ENCODE data around the gene RFC4. TPM values are rescaled to one million over a fixed set of nuclear protein-coding genes. Genes with fewer than 3 reads are reported as not detected.

RFC4 gene
- total and polyA plus RNA-seq, 9 of the 15 experiments (the other 6 are each of a cell fraction or from before 2014, with no cell fraction given) = 105 to 227 (median 180) TPM

- TF ChIP-seq GMEB1 (CRISPR knock-in tag; IDR thresholded peaks at IDR 0.05) = no peak
- no peak for TF ChIP-seq CEBPG (CRISPR knock-in tag; IDR thresholded peaks at IDR 0.05)
- TF ChIP-seq CEBPG (tag; conservative IDR thresholded peaks at IDR 0.05 in 1 of 2, IDR thresholded peaks at IDR 0.05 in 1 of 2) = no peak
- TF ChIP-seq ZKSCAN1 (IDR thresholded peaks at IDR 0.05; ENCODE audit: low read depth, low read length) = no peak
- no peak for TF ChIP-seq RBM22 (IDR thresholded peaks at IDR 0.05; ENCODE audit: low read depth, low read length, poor library complexity, severe bottlenecking)
- TF ChIP-seq SAFB (IDR thresholded peaks at IDR 0.05; ENCODE audit: borderline replicate concordance, low read depth, low read length) = no peak
- TF ChIP-seq RAD21 (CRISPR knock-in tag; conservative IDR thresholded peaks at IDR 0.05 in 1 of 2, IDR thresholded peaks at IDR 0.05 in 1 of 2) = no peak
- TF ChIP-seq ZNF253 (CRISPR knock-in tag; conservative IDR thresholded peaks at IDR 0.05) = 0 out of 2 replicates have a peak, but pooled peaks have one; percentile 53
- TF ChIP-seq TEAD1 (CRISPR knock-in tag; IDR thresholded peaks at IDR 0.05) = peak in 1 of 2 experiments; percentile 41; a peak in 2 of 4 replicates
- no peak for TF ChIP-seq ETV1 (tag; conservative IDR thresholded peaks at IDR 0.05; ENCODE audit: low read depth)
- TF ChIP-seq ZNF384 (IDR thresholded peaks at IDR 0.05; ENCODE audit: low read depth, low read length) = no peak
- no peak for TF ChIP-seq NFATC3 (IDR thresholded peaks at IDR 0.05)
- no peak for TF ChIP-seq FUS (optimal IDR thresholded peaks at IDR 0.05; ENCODE audit: low read depth, low read length)
- TF ChIP-seq ZNF561 (CRISPR knock-in tag; conservative IDR thresholded peaks at IDR 0.05) = no peak
- peak; percentile 35; the same call in 1 of the 2 replicates for TF ChIP-seq ZNF551 (CRISPR knock-in tag; IDR thresholded peaks at IDR 0.05)
- TF ChIP-seq ZNF75A (CRISPR knock-in tag; IDR thresholded peaks at IDR 0.05) = no peak
- TF ChIP-seq ATF2 (CRISPR knock-in tag; IDR thresholded peaks at IDR 0.05) = no peak
- no peak for TF ChIP-seq ATF6 (CRISPR knock-in tag; IDR thresholded peaks at IDR 0.05)
- no peak for TF ChIP-seq RUNX1 (IDR thresholded peaks at IDR 0.05; ENCODE audit: low read depth)
- TF ChIP-seq CTCFL (IDR thresholded peaks at IDR 0.05; ENCODE audit: borderline replicate concordance, insufficient read depth, low read depth, low read length, poor library complexity, severe bottlenecking) = no peak
- TF ChIP-seq XRCC3 (IDR thresholded peaks at IDR 0.05) = no peak
These were observed 16.6 kb downstream of the RFC4 start (continued) for GRCh38 chr3:186789554-186790260.

Data from K562 (cell line).